ENCODE results near the gene ADAMTS13. TPM values are rescaled to one million over a fixed set of nuclear protein-coding genes. Genes with fewer than 3 reads are reported as not detected.
"Not testable (repeated sequence)": the region's sequence is repeated elsewhere in the genome, so short reads cannot be mapped to it uniquely, and the experiment has no call there.

ADAMTS13 gene
- total RNA-seq, 1 donor from 2014 or later, result 2.5 TPM

DNA sequence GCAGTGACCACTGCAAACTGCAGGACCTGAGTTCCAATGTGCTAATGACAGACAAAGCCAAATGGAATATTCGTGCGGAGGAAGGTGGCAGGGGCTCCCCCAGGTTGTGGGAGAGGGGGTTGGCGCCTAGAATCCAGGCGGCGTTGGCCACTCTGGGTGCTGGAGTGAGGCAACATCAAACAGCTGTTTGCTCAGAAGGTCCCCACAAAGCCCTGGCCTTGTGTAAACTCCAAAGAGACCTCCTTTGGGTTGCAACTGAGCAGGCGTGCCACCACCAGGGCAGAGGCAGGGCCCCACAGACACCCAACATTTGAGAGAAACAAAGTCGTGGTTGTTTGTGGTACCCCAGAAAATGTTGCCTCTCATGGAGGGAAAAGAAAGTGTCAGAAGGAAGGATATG is 31.5 kb upstream of the ADAMTS13 start:
- intact Hi-C loops (cut with micrococcal nuclease), result no loop called here

DNA sequence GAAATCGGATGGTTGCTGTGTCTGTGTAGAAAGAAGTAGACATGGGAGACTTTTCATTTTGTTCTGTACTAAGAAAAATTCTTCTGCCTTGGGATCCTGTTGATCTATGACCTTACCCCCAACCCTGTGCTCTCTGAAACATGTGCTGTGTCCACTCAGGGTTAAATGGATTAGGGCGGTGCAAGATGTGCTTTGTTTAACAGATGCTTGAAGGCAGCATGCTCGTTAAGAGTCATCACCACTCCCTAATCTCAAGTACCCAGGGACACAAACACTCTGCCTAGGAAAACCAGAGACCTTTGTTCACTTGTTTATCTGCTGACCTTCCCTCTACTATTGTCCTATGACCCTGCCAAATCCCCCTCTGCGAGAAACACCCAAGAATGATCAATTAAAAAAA is 30.7 kb upstream of the ADAMTS13 start:
- intact Hi-C loops (cut with micrococcal nuclease), result not testable (repeated sequence)

DNA sequence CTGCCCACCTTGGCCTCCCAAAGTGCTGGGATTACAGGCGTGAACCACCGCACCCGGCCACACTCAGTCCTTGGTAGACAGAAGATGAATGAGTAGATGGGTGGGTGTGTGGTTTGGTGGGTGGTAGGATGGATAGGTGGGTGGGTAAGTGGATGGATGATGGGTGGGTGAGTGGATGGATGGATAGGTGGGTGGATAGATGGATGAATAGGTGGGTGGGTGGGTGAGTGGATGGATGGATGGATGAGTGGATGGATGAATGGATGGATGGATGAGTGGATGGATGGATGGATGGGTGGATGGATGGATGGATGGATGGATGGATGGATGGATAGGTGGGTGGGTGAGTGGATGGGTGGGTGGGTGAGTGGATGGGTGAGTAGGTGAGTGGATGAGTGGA is 29.9 kb upstream of the ADAMTS13 start:
- intact Hi-C loops (cut with micrococcal nuclease), result not testable (repeated sequence)

DNA sequence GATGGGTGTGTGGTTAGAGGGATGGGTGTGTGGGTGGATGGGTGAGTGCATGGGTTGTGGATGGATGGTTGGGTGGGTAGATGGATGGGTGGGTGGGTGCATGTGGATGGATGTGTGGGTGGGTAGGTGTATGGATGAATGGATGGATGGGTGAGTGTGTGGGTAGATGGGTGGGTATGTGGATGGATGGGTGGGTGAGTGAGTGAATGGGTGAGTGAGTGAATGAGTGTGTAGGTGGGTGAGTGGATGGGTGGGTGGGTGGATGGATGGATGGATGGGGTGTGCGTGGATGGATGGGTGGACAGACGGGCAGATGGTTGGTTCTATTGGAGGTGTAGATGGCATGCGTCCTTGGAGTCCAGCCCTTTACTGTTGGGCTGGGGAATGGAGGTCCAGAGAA is 28.8 kb upstream of the ADAMTS13 start:
- intact Hi-C loops (cut with micrococcal nuclease), result no loop called here

DNA sequence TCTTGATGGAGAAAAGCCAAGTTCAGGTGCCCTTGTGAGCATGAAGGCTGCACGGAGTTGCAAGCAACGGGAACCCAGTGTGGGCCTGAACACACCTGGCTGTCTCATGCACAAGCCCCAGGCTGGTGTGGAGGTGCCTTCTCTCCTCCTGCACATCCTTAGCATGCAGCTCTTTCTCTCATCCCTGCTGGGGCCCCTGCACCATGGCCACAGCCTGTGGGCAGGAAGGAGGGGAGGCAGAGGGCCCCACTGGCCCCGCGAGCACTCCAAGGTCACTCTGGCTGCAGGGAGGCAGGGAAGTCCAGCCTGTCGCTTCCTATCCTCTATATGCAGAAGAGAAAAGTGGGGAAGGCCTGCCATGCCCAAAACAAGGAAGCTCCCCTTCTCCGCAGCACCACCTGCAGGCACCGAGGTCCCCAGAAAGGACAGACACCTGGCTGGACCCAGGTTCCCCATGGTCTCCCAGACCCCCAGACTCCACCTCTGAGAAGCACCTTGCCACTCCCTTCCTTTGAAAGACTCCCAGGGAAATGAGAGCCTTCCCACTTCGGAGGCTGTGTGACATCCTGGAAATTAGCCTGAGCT is 27.4 kb upstream of the ADAMTS13 start:
- intact Hi-C loops (cut with micrococcal nuclease), result no loop called here

DNA sequence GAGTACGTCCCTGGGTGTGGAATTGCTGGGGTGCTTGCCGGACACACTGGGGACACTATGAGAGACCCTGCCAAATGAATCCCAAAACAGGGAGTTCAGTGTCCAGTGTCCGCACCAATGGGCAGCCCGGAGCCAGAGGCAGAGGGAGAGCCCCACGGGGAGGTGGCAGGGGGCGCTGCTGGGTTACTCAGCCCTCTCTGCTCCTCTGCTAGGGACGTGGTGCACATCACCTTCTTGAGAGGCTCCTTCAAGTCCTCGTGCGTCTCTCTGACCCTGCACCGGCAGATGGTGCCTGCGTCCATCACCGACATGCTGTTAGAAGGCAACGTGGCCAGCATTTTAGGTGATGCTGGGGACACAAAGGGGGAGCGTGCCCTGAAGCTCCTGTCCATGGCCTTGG is 25.2 kb upstream of the ADAMTS13 start:
- intact Hi-C loops (cut with micrococcal nuclease), result no loop called here

DNA sequence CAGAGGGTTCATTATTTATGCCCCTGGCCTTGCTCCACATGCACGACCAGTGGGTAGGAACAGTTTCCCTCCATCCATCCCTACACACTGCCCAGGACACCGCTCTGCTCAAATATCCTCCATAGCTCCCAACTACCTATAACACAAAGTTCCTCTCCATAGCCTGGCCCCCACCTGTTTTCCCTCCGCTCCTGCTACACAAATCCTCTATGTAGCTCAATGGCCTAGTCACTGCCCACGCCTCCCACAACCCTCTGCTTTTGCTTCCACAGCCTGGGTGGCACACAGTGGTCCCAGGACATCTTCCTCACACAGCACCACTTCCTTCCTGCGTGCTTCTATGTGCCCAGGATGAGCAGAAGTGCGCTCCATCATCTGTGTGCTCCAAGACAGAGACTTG is 24.8 kb upstream of the ADAMTS13 start:
- intact Hi-C loops (cut with micrococcal nuclease), result no loop called here

DNA sequence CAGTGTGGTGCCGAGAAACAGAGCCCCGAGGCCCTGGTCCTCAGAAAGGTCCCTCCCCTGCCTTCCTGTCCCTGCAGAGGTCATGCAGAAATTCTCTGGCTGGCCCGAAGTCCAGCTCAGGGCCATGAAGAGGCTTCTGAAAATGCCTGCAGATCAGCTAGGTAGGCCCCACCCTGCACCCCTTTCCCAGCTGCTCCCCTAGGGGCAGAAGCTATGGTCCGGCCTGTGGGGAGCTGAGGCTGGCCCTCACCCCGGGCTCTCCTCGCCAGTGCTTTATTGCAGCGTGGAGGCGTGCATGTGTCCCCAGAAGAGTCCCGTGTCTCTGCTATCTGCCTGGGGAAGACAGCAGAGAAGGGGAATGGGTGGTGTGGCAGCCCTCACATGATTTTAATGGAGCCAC is 24.3 kb upstream of the ADAMTS13 start:
- intact Hi-C loops (cut with micrococcal nuclease), result no loop called here

DNA sequence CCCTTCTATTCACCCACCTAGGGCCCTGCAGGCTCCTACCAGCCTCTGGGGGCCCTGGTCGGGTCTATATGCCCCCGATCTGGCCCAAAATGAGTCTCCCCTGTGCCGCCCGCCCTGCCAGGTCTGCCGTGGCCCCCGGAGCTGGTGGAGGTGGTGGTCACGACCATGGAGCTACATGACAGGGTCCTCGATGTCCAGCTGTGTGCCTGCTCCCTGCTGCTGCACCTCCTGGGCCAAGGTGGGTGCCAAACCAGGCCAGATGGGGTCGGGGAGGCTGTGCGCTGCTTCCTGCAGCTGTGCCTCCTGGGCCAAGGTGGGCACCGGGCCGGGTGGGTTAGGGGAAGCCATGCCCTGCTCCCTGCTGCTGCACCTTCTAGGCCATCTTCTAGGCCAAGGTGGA is 21.9 kb upstream of the ADAMTS13 start:
- intact Hi-C loops (cut with micrococcal nuclease), result no loop called here

DNA sequence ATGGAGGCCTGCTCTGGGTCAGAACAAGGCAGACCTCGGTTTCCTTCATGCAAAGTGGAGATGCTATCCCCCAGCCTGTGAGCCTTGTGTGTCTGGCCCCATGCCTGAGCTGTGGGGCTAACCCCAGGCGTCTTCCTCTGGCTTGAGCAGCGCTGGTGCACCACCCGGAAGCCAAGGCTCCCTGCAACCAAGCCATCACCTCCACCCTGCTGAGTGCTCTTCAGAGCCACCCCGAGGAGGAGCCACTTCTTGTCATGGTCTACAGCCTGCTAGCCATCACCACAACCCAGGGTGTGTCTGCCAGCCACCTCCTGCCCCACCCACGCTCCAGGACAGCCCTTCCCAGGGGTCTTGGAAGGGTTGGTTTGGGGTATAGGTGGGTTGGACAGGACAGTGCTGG is 20.6 kb upstream of the ADAMTS13 start:
- intact Hi-C loops (cut with micrococcal nuclease), result no loop called here

DNA sequence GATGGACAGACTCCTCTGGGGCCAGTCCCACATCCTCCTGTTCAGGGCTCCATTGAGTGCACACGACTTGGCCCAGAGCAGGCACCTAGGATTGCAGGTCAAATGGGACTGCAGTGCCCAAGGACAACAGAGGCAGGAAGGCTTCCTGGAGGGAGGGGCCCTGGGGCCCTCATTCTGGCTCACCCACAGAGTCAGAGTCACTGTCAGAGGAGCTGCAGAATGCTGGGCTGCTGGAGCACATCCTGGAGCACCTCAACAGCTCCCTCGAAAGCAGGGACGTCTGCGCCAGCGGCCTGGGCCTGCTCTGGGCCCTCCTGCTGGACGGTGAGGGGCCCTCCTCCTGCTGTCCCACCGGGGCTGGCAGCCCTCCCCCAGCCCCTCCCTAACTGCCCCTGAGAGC is 19.5 kb upstream of the ADAMTS13 start:
- intact Hi-C loops (cut with micrococcal nuclease), result no loop called here

DNA sequence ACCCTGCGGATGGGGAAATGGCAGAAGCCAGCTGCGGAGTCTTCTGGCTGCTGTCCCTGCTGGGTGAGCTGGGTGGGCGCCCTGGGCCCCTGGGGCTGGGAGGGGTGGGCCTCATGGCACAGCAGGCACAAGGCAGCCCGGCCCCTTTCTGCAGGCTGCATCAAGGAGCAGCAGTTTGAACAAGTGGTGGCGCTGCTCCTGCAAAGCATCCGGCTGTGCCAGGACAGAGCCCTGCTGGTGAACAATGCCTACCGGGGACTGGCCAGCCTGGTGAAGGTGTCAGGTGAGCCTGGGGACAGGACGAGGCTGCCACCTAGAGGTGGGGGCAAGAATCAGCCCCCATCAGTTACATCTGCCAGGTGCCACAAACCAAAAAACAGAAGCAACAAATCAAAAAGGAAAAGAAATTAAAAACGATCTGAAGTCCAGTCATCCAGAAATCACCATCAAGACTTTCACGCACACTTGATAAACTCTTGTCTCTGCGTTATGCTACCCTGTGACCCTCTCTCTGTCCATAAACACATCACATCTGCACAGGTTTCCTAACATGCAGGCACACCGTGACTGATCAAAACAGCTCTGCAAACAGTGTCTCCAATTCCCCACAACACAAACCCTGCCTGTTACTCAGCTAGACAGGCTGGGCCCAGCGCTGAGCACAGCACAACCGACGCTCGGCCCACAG is 18.3 kb upstream of the ADAMTS13 start:
- intact Hi-C loops (cut with micrococcal nuclease), result loop anchor here (1.0 kb wide), 1 partner anchor 219 kb away; no protein-coding TSS in a partner anchor

DNA sequence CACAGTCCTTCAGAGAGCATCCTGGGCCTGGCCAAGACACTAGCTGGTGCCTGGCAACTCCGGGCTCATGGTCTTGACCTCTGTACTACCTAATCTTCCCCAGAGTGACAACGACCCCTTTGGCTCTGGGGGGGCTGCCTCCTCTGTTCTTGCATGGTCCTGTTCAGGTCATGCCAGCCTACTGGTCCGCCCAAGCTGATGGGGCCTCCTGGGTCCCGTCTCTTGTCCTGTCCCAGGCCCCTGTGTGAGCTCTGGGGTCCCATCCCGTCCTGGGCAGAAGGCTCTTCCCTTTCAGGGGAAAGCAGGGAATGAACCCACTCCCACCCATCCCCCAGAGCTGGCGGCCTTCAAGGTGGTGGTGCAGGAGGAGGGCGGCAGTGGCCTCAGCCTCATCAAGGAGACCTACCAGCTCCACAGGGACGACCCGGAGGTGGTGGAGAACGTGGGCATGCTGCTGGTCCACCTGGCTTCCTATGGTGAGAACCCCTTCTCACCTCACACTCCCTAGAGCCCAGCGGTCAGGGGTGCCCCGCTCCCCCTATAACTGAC is 17.6 kb upstream of the ADAMTS13 start:
- intact Hi-C loops (cut with micrococcal nuclease), result loop anchor here (1.0 kb wide), 1 partner anchor 219 kb away; no protein-coding TSS in a partner anchor

DNA sequence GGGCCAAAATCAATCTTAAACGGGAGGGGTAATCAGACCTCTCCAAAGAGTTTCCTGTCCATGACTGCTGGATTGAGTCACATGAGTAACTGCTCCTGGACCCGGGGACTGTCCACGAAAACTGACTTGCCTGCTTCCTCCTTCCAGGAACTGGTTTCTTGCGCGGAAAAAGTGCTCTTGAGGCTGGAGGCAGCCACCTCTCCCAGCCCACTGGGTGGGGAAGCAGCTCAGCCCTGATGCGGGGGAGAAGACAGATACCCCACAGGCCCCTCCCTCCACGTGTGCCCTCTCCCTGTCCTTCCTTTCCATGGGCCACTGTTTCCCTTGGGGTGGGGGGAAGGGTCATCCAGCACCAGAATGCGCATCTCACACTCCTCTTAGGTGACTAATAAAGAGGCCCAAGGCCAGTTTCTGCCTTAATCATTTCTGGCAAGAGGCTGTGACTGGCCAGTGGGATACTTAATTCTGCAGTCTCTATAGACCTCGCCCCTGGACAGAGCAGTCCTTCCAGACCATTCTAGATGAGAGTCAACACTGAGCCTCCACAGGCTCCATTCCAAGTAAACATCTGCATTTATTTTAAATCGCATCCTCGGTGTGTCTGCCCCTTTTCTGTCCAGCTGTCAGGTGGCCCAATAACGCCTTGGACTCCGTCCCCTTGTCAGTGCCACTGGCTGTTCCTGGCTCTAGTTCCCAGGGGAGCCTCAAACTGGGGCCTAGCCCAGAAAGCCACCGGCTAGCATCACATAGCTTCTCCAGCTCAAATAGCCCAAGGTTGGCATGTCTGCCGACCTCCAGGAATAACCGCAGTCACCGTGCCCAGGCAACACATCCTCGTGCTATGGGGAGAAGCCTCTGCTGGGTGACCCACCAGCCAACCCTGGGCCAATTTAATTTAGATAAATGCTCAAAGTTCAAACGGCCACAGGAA is 16.4 kb upstream of the ADAMTS13 start:
- intact Hi-C loops (cut with micrococcal nuclease), result loop anchor here (1.0 to 2.0 kb wide), 4 partner anchors 29 to 321 kb away; partner anchors contain the start of genes SLC2A6, STKLD1 and SURF4

DNA sequence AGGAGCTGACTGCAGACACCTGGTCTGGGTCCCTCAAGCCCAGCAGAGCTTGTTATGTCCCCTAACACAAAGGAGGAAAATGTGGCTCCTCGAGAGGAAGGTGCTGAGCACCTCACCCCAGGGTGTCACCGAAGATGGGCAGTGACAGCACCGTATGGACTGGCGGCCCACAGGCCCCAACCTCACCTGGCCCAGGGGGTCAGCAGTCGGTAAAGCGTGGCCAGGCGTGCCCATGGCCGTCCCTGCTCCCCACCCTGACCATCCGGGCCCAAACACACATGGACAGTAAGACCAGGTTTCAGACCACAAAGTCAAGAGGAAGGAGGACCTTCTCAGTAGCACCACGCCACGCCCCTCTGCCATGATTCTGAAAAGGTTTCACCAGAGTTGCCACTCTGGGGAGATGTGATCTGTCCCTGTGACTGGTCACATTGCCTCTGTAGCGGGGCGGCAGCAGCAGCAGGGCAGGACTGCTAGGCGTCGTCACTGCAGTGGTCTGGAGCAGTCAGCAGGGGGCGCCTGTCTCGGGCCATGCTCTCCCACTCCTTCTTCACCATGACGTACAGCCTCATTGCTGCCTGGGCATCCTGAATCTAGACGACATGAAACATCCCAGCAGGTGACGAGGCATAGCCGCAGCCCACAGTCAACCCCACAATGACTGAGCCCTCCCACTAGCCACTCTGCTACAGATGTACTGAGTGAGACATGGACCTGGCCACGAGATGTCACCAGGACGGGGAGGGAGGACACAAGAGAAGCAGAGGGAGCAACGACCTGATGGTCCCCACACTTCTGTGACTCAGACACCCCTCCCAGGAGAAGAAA is 15.5 kb upstream of the ADAMTS13 start:
- intact Hi-C loops (cut with micrococcal nuclease), result loop anchor here (1.0 to 2.0 kb wide), 6 partner anchors 30 to 320 kb away; partner anchors contain the start of genes CACFD1, SLC2A6, STKLD1 and SURF4

DNA sequence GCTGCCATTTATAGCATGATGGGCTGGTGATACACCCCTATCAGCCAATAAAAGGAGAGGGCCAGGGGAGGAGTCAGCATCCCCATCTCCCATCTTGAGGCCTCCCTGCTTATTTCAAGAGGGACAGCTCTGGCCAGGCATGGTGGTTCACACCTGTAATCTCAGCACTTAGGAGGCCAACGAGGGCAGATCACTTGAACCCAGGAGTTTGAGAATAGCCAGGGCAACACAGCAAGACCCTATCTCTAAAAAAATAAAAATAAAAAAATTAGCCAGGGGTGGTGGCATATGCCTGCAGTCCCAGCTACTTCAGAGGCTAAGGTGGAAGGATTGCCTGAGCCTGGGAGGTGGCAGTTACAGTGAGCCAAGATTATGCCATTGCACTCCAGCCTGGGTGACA is 14.1 kb upstream of the ADAMTS13 start:
- intact Hi-C loops (cut with micrococcal nuclease), result no loop called here

DNA sequence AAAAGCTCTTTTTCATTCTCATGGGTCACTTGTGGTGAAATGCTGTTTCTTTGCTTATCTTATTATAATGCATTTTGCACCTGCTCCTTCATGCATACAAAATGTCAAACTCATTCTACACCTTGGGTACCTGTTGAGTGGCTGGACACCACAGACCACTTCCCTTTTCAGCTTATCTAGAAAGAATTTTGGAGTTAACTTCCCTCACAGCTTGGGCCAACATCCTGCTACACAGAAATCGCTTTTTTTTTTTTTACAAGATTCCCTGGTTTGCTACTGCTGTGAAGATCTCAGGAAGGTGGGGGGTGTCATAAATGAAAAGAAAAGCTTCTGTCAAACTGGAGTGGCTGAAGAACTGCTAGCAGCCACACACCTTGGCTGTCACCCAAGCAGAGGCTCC is 7.0 kb upstream of the ADAMTS13 start:
- intact Hi-C loops (cut with micrococcal nuclease), result loop anchor here (5.0 kb wide), 2 partner anchors 228 to 577 kb away; partner anchors contain the start of gene VAV2

DNA sequence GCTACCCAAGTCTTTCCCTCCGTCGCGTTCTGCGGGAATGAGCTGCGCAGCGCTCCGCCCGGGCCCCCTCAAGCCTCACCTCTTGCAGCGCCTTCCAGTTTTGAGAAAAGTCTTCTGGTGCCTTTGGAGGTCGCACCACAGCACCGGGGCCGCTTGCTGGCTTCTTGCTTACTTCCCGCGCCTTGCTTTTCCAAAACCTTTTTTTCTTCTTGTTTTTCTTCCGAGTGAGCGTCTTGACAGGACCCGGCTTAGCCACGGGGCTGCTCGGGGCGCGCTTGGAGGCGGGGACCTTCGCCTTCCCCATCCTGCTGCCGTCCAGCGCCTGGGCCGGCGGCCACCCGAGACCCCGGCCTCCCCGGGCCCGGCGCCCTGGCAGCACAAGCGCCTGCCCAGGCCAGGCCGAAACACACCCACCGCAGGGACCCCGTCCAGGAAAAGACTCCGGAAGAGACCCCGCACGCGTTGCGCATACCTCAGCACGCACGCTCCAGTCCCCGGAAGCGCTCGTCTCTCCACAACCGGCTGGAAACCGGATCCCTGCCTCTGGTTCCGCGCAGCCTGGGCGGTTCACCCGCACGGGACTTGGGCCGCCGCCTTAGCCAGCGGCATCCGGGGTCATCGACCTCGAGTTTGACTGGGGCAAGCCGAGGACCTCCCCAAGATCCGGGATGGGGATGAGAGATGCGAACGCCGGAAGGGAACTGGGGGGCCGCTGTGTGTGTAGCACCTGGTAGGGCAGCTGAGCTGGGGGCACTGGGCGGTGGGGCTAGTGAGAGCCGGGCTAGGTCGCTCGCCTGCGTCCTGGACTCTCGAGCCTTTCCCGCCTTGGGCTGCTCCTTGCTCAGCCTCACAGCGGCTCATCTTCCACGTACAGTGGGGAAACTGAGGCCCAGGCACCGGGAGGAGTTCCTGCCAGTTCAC is 4.4 kb upstream of the ADAMTS13 start, which contains the start of gene REXO4:
Gene REXO4 (minus strand): TSS at position 470 of the 921 bp plus-strand sequence. CDS start 166 bp downstream, at position 304.
- intact Hi-C loops (cut with micrococcal nuclease), result loop anchor here (1.0 to 5.0 kb wide), 8 partner anchors 42 to 574 kb away; partner anchors contain the start of genes CACFD1, MED22, RPL7A and SLC2A6

DNA sequence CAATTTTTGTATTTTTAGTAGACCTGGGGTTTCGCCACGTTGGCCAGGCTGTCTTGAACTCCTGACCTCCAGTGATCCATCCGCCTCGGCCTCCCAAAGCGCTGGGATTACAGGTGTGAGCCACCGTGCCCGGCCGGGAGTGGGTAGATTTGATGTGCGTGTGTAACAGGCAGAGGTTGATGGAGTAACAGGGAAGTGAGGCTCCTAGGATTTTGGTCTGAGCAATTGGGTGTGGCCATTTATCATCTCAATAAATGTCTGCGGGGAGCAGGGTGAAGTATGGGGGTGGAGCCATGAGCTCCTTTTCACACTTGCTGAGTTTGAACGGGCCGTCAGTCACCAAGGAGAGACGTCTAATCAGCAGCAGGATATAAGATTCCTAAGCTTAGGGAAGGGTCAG is 3.2 kb upstream of the ADAMTS13 start:
- intact Hi-C loops (cut with micrococcal nuclease), result loop anchor here (2.0 to 5.0 kb wide), 3 partner anchors 60 to 573 kb away; partner anchors contain the start of genes SLC2A6 and VAV2
